Retinal pigment epithelial cell (primary cell): Measurements from ENCODE around the gene LYAR.

Experiments used
- DNase-seq: peaks from one replicate; pipeline ENCODE4 v3.0.0-alpha.2; 2010; ENCODE audit warnings: low read depth
- H3K4me3 ChIP-seq: 2 replicates; pipeline ENCODE4 v1.5.1; 2011; ENCODE audit warnings: mild to moderate bottlenecking, low read length, control low read depth, moderate library complexity
- CTCF ChIP-seq: conservative IDR thresholded peaks from 2 replicates; pipeline ENCODE4 v1.5.1; 2011; ENCODE audit warnings: low read depth, low read length, control low read depth, inconsistent platforms

The LYAR gene

GRCh38 chr4:4277531-4277930 lies 12.4 kb downstream of the LYAR start:
- H3K4me3 ChIP-seq: no peak overlapping the region

GRCh38 chr4:4274226-4274625 lies 15.7 kb downstream of the LYAR start:
- no peak overlapping the region for H3K4me3 ChIP-seq
- no peak for DNase-seq
- TF ChIP-seq CTCF: no peak

More at GRCh38 chr4:4277531-4277930, 12.4 kb downstream of the LYAR start:
- no peak for DNase-seq
- no peak for TF ChIP-seq CTCF

GRCh38 chr4:4271912-4272311 lies 18.0 kb downstream of the LYAR start:
- no peak for TF ChIP-seq CTCF
- no peak overlapping the region for H3K4me3 ChIP-seq
- DNase-seq: no peak

GRCh38 chr4:4270529-4270928 lies 19.4 kb downstream of the LYAR start:
- H3K4me3 ChIP-seq: no peak overlapping the region
- no peak for DNase-seq
- no peak for TF ChIP-seq CTCF

GRCh38 chr4:4269856-4270255 lies 20.1 kb downstream of the LYAR start:
- TF ChIP-seq CTCF: no peak
- no peak overlapping the region for H3K4me3 ChIP-seq
- no peak for DNase-seq

- H3K4me3 ChIP-seq: no peak overlapping the region
- TF ChIP-seq CTCF: no peak
- DNase-seq: no peak
Observed at GRCh38 chr4:4269331-4269731, 20.6 kb downstream of the LYAR start.

GRCh38 chr4:4268776-4269175 lies 21.2 kb downstream of the LYAR start:
- no peak for TF ChIP-seq CTCF
- no peak overlapping the region for H3K4me3 ChIP-seq
- no peak for DNase-seq
